A673 (cell line): ENCODE results near the gene CCT6A. TPM values are rescaled to one million over a fixed set of nuclear protein-coding genes. Genes with fewer than 3 reads are reported as not detected.
"Not testable (repeated sequence)": the region's sequence is repeated elsewhere in the genome, so short reads cannot be mapped to it uniquely, and the experiment has no call there.

Experiments
- BruUV-seq: library from RNA; stranded (reverse); fragments of 400-500 nt; replicated peaks from 2 replicates; lab custom pipeline; 2021; lab: Mats Ljungman, UMichigan
- CTCF ChIA-PET: fragments of 300-600 bp; sonication (Branson Sonifier 250); formaldehyde crosslinking; loops from one replicate; lab custom pipeline; 2022; ENCODE audit warnings: antibody characterized with exemption; lab: Charles Lee
- POLR2A ChIA-PET: fragments of 300-600 bp; sonication (Branson Sonifier 250); formaldehyde crosslinking; loops from one replicate; lab custom pipeline; 2022; ENCODE audit warnings: antibody characterized with exemption; ENCODE audit not compliant: low non-redundant PET; lab: Charles Lee
- DNase-seq: peaks from one replicate; pipeline ENCODE4 v3.0.0-alpha.2; 2015; ENCODE audit warnings: low spot score
- H3K27ac ChIP-seq: fragments of 200-600 bp; sonication (generic); 2 replicates; pipeline ENCODE4 v1.5.1; 2016; ENCODE audit warnings: mixed run types, low read depth, mild to moderate bottlenecking, mixed read lengths, antibody characterized with exemption, low read length; ENCODE audit not compliant: poor library complexity, severe bottlenecking
- H3K27me3 ChIP-seq: fragments of 200-600 bp; sonication (generic); replicated peaks from 2 replicates; pipeline ENCODE4 v1.6.1; 2017; ENCODE audit warnings: mixed run types, low read depth, mild to moderate bottlenecking, mixed read lengths, antibody characterized with exemption, low read length; ENCODE audit not compliant: insufficient read depth, poor library complexity
- H3K36me3 ChIP-seq: fragments of 200-600 bp; sonication (generic); 2 replicates; pipeline ENCODE4 v1.6.1; 2016; ENCODE audit warnings: mixed run types, mild to moderate bottlenecking, mixed read lengths, antibody characterized with exemption, low read length; ENCODE audit not compliant: insufficient read depth, poor library complexity, severe bottlenecking
- H3K4me1 ChIP-seq: fragments of 200-600 bp; sonication (generic); 2 replicates; pipeline ENCODE4 v1.6.1; 2017; ENCODE audit warnings: mixed run types, mild to moderate bottlenecking, mixed read lengths, antibody characterized with exemption, low read length; ENCODE audit not compliant: insufficient read depth, poor library complexity, severe bottlenecking
- H3K4me3 ChIP-seq: fragments of 200-600 bp; sonication (generic); 2 replicates; pipeline ENCODE4 v1.5.1; 2016; ENCODE audit warnings: low read depth, mixed run types, mild to moderate bottlenecking, mixed read lengths, low read length; ENCODE audit not compliant: poor library complexity, severe bottlenecking
- H3K9me3 ChIP-seq: fragments of 200-600 bp; sonication (generic); 2 replicates; pipeline ENCODE4 v1.6.1; 2016; ENCODE audit warnings: mixed run types, low read depth, mild to moderate bottlenecking, mixed read lengths, antibody characterized with exemption, low read length; ENCODE audit not compliant: poor library complexity, severe bottlenecking
- CTCF ChIP-seq: fragments of 300-800, 200-600 bp; sonication (generic); conservative IDR thresholded peaks from 2 replicates; pipeline ENCODE4 v1.5.1; 2017; ENCODE audit warnings: low read depth, mild to moderate bottlenecking, antibody characterized with exemption, low read length, moderate library complexity, mixed read lengths
- EZH2 ChIP-seq: fragments of 200-600 bp; sonication (generic); IDR thresholded peaks from 2 replicates; pipeline ENCODE4 v1.6.1; 2017; ENCODE audit warnings: borderline replicate concordance, low read depth, mild to moderate bottlenecking, mixed read lengths, antibody characterized with exemption, low read length; ENCODE audit not compliant: poor library complexity, severe bottlenecking
- intact Hi-C: fragments of 100-400 bp; cut with micrococcal nuclease; formaldehyde crosslinking; loops from one replicate; pipeline ENCODE4 v1.10.0; 2022; ENCODE audit not compliant: unreplicated experiment
- total RNA-seq: library from RNA; stranded (reverse); gene quantifications from 2 replicates; pipeline ENCODE4 v1.2.3, GENCODE V29; 2021

Gene CCT6A
- total RNA-seq, 1 experiment from 2014 or later = 359 TPM

GRCh38 chr7:56077681-56078080 is 26.1 kb downstream of the CCT6A start:
- H3K27ac ChIP-seq = no peak overlapping the region
- TF ChIP-seq CTCF = no peak
- TF ChIP-seq EZH2 = no peak
- H3K4me1 ChIP-seq = no peaks in the 10 kb centered on the region
- DNase-seq = no peak
- no peak overlapping the region for H3K4me3 ChIP-seq
- CTCF ChIA-PET = interaction anchor here (1.2 kb wide), 1 partner anchor 436 kb away, joined by 4 read pairs; no protein-coding TSS in a partner anchor
- H3K36me3 ChIP-seq = peaks cover 32% of the 10 kb centered on the region
- no peaks in the 10 kb centered on the region for H3K27me3 ChIP-seq
- intact Hi-C loops = loop anchor here (10.0 kb wide), 1 partner anchor 793 kb away; no protein-coding TSS in a partner anchor
- POLR2A ChIA-PET = interaction anchor here (0.6 to 0.7 kb wide), 2 partner anchors 9 to 111 kb away, joined by 3 to 5 read pairs; no protein-coding TSS in a partner anchor
- no peaks in the 10 kb centered on the region for H3K9me3 ChIP-seq
- no TSS peak for BruUV-seq

- ChIA-PET CTCF (no interaction called here), POLR2A (no interaction called here)
- no peak overlapping the region for H3K27ac ChIP-seq
- no peaks in the 10 kb centered on the region for H3K27me3 ChIP-seq
- DNase-seq = no peak
- H3K9me3 ChIP-seq = no peaks in the 10 kb centered on the region
- BruUV-seq = no TSS peak
- H3K4me1 ChIP-seq = no peaks in the 10 kb centered on the region
- peaks cover 27% of the 10 kb centered on the region for H3K36me3 ChIP-seq
- no peak overlapping the region for H3K4me3 ChIP-seq
- intact Hi-C loops = loop anchor here (10.0 kb wide), 1 partner anchor 793 kb away; no protein-coding TSS in a partner anchor
- no peak for TF ChIP-seq CTCF
Observed at GRCh38 chr7:56078196-56078595, 26.6 kb downstream of the CCT6A start.

- H3K4me1 ChIP-seq = no peaks in the 10 kb centered on the region
- TF ChIP-seq EZH2 = no peak
- TF ChIP-seq CTCF = peak; percentile 42
- peaks cover 26% of the 10 kb centered on the region for H3K36me3 ChIP-seq
- no peaks in the 10 kb centered on the region for H3K9me3 ChIP-seq
- ChIA-PET POLR2A (no interaction called here), CTCF (no interaction called here)
- BruUV-seq = TSS peak; percentile 75
- H3K4me3 ChIP-seq = no peak overlapping the region
- no peak for DNase-seq
- H3K27me3 ChIP-seq = no peaks in the 10 kb centered on the region
- no peak overlapping the region for H3K27ac ChIP-seq
- intact Hi-C loops = loop anchor here (10.0 kb wide), 1 partner anchor 795 kb away; no protein-coding TSS in a partner anchor
Observed at GRCh38 chr7:56079450-56080185, 28.1 kb downstream of the CCT6A start.

GRCh38 chr7:56080726-56081435 is 29.3 kb downstream of the CCT6A start:
- BruUV-seq, H3K4me1 ChIP-seq, POLR2A ChIA-PET, H3K9me3 ChIP-seq, CTCF ChIA-PET, H3K4me3 ChIP-seq, DNase-seq, intact Hi-C loops, H3K27ac ChIP-seq, H3K27me3 ChIP-seq: not testable (repeated sequence)
- H3K36me3 ChIP-seq = peaks cover 21% of the 10 kb centered on the region
